ENCODE data around the gene DHRS11. TPM values are rescaled to one million over a fixed set of nuclear protein-coding genes. Genes with fewer than 3 reads are reported as not detected.

The DHRS11 gene
- polyA plus RNA-seq, 1 donor from 2014 or later, result 18.6 TPM

DNA sequence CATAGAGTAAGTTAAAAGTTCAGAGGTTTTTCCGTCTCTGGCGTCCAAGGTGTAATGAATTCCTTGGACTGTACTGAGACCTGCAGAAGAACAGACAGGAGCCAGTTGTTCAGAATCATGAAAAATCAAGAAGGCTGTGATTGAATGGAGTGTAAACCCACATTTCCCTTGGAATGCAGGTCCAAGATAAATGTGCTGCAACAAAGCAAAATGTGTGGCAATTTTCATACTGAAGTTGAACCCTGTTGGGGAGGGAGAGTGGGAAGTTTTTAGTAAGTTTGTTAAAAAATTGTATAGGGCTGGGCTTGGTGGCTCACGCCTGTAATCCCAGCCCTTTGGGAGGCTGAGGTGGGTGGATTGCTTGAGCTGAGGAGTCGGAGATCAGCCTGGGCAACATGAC lies 25.6 kb upstream of the DHRS11 start:
- Histone ChIP-seq H3K4me3 (ENCODE audit: low read length) (no peak overlapping the region), H3K27me3 (ENCODE audit: insufficient read depth, low read depth, low read length) (no peaks in the 10 kb centered on the region), H3K27ac (ENCODE audit: low read length) (no peak overlapping the region), H4K20me1 (ENCODE audit: insufficient read depth) (no peaks in the 10 kb centered on the region), H3K79me2 (replicated peaks; ENCODE audit: insufficient read depth, low read length) (no peaks in the 10 kb centered on the region), H3F3A (ENCODE audit: insufficient read depth, low read length, poor library complexity, severe bottlenecking) (no peaks in the 10 kb centered on the region), H2AFZ (ENCODE audit: low read depth, low read length) (no peak overlapping the region), H3K9me2 (ENCODE audit: insufficient read depth, low read length) (no peaks in the 10 kb centered on the region), H3K9me3 (ENCODE audit: low read length) (no peaks in the 10 kb centered on the region), H3K4me2 (ENCODE audit: low read length) (no peak overlapping the region), H3K9ac (ENCODE audit: low read length) (no peak overlapping the region), H3K36me3 (ENCODE audit: insufficient read depth, low read length) (no peaks in the 10 kb centered on the region)
- TF ChIP-seq POLR2AphosphoS5 (IDR thresholded peaks at IDR 0.05), result no peak

DNA sequence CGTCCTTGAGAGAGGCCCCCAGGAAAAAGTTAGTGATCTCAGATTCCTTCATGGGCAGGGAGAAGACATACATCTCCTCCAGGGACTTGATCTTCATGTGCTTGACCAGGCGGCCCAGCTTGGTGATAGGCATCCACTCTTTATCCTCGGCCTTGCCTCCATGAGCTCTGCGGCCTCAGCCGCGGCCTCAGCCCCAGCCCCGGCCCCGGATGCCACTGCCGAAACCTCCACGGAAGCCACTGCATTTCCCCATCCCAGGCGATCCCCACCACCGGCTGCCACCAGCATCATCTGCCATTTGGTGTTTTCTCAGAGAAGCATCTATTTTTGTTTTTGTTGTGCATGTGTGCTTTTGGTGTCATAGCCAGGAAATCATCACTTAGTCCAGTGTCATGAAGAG lies 16.7 kb upstream of the DHRS11 start:
- Histone ChIP-seq H4K20me1 (ENCODE audit: insufficient read depth) (no peaks in the 10 kb centered on the region), H3K79me2 (replicated peaks; ENCODE audit: insufficient read depth, low read length) (no peaks in the 10 kb centered on the region), H3K9me2 (ENCODE audit: insufficient read depth, low read length) (no peaks in the 10 kb centered on the region)

DNA sequence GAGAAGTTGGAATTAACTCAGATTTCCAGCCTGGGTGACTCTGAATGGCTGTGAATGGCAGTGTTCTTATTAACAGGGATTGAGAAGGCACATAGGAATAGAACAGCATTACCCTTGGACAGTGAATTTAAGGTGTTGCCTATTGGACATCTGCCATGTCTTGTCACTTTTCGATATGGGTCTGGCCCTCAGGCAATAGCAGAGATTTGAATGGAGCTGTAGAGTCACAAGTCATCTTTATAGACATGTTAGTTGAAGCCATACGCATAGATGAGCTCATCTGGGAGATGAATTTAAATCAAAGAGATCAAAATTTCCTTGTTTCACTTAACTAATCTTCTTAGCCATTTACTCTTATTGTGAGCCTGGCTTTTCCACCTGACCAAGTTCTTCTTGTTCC lies 14.9 kb upstream of the DHRS11 start:
- Histone ChIP-seq H3K36me3 (ENCODE audit: insufficient read depth, low read length) (no peaks in the 10 kb centered on the region), H3K4me3 (ENCODE audit: low read length) (no peak overlapping the region), H3K9me2 (ENCODE audit: insufficient read depth, low read length) (no peaks in the 10 kb centered on the region), H3K27ac (ENCODE audit: low read length) (no peak overlapping the region), H3K9ac (ENCODE audit: low read length) (no peak overlapping the region), H3K79me2 (replicated peaks; ENCODE audit: insufficient read depth, low read length) (no peaks in the 10 kb centered on the region), H2AFZ (ENCODE audit: low read depth, low read length) (no peak overlapping the region), H3K9me3 (ENCODE audit: low read length) (no peaks in the 10 kb centered on the region), H4K20me1 (ENCODE audit: insufficient read depth) (no peaks in the 10 kb centered on the region), H3F3A (ENCODE audit: insufficient read depth, low read length, poor library complexity, severe bottlenecking) (no peaks in the 10 kb centered on the region), H3K4me2 (ENCODE audit: low read length) (no peak overlapping the region), H3K27me3 (ENCODE audit: insufficient read depth, low read depth, low read length) (no peaks in the 10 kb centered on the region)
- TF ChIP-seq POLR2AphosphoS5 (IDR thresholded peaks at IDR 0.05), result no peak
- TF ChIP-seq EZH2 (IDR thresholded peaks at IDR 0.05; ENCODE audit: borderline replicate concordance, insufficient read depth, low read length, poor library complexity, severe bottlenecking), result no peak
- no peak for TF ChIP-seq MXI1 (conservative IDR thresholded peaks at IDR 0.05; ENCODE audit: poor library complexity, severe bottlenecking)
- no peak for TF ChIP-seq TAF1 (IDR thresholded peaks at IDR 0.05; ENCODE audit: low read depth)
- no peak for TF ChIP-seq EP300 (conservative IDR thresholded peaks at IDR 0.05; ENCODE audit: poor library complexity, severe bottlenecking)
- TF ChIP-seq, protein P1, sequence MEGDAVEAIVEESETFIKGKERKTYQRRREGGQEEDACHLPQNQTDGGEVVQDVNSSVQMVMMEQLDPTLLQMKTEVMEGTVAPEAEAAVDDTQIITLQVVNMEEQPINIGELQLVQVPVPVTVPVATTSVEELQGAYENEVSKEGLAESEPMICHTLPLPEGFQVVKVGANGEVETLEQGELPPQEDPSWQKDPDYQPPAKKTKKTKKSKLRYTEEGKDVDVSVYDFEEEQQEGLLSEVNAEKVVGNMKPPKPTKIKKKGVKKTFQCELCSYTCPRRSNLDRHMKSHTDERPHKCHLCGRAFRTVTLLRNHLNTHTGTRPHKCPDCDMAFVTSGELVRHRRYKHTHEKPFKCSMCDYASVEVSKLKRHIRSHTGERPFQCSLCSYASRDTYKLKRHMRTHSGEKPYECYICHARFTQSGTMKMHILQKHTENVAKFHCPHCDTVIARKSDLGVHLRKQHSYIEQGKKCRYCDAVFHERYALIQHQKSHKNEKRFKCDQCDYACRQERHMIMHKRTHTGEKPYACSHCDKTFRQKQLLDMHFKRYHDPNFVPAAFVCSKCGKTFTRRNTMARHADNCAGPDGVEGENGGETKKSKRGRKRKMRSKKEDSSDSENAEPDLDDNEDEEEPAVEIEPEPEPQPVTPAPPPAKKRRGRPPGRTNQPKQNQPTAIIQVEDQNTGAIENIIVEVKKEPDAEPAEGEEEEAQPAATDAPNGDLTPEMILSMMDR (IDR thresholded peaks at IDR 0.05; ENCODE audit: poor library complexity, severe bottlenecking), result no peak
- TF ChIP-seq RAD21 (conservative IDR thresholded peaks at IDR 0.05), result no peak
- no peak for TF ChIP-seq SMC3 (conservative IDR thresholded peaks at IDR 0.05; ENCODE audit: poor library complexity)

More for the DNA sequence above, 16.7 kb upstream of the DHRS11 start:
- H3K9ac ChIP-seq (ENCODE audit: low read length), result no peak overlapping the region
- H3K9me3 ChIP-seq (ENCODE audit: low read length), result no peaks in the 10 kb centered on the region
- no peak overlapping the region for H3K27ac ChIP-seq (ENCODE audit: low read length)
- H3F3A ChIP-seq (ENCODE audit: insufficient read depth, low read length, poor library complexity, severe bottlenecking), result no peaks in the 10 kb centered on the region
- no peak overlapping the region for H3K4me2 ChIP-seq (ENCODE audit: low read length)
- TF ChIP-seq RAD21 (conservative IDR thresholded peaks at IDR 0.05), result no peak
- TF ChIP-seq TAF1 (IDR thresholded peaks at IDR 0.05; ENCODE audit: low read depth), result no peak
- TF ChIP-seq SMC3 (conservative IDR thresholded peaks at IDR 0.05; ENCODE audit: poor library complexity), result no peak
- TF ChIP-seq, protein P1 (IDR thresholded peaks at IDR 0.05; ENCODE audit: poor library complexity, severe bottlenecking), result no peak
- TF ChIP-seq, protein P2, sequence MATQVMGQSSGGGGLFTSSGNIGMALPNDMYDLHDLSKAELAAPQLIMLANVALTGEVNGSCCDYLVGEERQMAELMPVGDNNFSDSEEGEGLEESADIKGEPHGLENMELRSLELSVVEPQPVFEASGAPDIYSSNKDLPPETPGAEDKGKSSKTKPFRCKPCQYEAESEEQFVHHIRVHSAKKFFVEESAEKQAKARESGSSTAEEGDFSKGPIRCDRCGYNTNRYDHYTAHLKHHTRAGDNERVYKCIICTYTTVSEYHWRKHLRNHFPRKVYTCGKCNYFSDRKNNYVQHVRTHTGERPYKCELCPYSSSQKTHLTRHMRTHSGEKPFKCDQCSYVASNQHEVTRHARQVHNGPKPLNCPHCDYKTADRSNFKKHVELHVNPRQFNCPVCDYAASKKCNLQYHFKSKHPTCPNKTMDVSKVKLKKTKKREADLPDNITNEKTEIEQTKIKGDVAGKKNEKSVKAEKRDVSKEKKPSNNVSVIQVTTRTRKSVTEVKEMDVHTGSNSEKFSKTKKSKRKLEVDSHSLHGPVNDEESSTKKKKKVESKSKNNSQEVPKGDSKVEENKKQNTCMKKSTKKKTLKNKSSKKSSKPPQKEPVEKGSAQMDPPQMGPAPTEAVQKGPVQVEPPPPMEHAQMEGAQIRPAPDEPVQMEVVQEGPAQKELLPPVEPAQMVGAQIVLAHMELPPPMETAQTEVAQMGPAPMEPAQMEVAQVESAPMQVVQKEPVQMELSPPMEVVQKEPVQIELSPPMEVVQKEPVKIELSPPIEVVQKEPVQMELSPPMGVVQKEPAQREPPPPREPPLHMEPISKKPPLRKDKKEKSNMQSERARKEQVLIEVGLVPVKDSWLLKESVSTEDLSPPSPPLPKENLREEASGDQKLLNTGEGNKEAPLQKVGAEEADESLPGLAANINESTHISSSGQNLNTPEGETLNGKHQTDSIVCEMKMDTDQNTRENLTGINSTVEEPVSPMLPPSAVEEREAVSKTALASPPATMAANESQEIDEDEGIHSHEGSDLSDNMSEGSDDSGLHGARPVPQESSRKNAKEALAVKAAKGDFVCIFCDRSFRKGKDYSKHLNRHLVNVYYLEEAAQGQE (IDR thresholded peaks at IDR 0.05; ENCODE audit: borderline replicate concordance), result no peak
- TF ChIP-seq EZH2 (IDR thresholded peaks at IDR 0.05; ENCODE audit: borderline replicate concordance, insufficient read depth, low read length, poor library complexity, severe bottlenecking), result no peak
- TF ChIP-seq EP300 (conservative IDR thresholded peaks at IDR 0.05; ENCODE audit: poor library complexity, severe bottlenecking), result no peak
- no peak for TF ChIP-seq MXI1 (conservative IDR thresholded peaks at IDR 0.05; ENCODE audit: poor library complexity, severe bottlenecking)
- TF ChIP-seq POLR2AphosphoS5 (IDR thresholded peaks at IDR 0.05), result no peak
- no peak overlapping the region for H3K4me3 ChIP-seq (ENCODE audit: low read length)
- H3K27me3 ChIP-seq (ENCODE audit: insufficient read depth, low read depth, low read length), result no peaks in the 10 kb centered on the region
- no peak overlapping the region for H2AFZ ChIP-seq (ENCODE audit: low read depth, low read length)
- H3K36me3 ChIP-seq (ENCODE audit: insufficient read depth, low read length), result no peaks in the 10 kb centered on the region
